Ascending aorta (tissue), 2 donors: ENCODE results near the gene ATP1B4. TPM values are rescaled to one million over a fixed set of nuclear protein-coding genes. Genes with fewer than 3 reads are reported as not detected.

Source experiments
- DNase-seq, 2 donors: peaks; one replicate each; pipeline ENCODE4 v3.0.0-alpha.2; 2019; ENCODE audit warnings: low spot score in 2 of 2
- H3K27ac ChIP-seq, 2 donors: fragments of 200-600 bp; sonication (generic); one replicate each; pipeline ENCODE4 v1.5.1; 2016 to 2017; ENCODE audit warnings: mild to moderate bottlenecking in 1 of 2
- H3K27me3 ChIP-seq: fragments of 200-600 bp; sonication (generic); one replicate; pipeline ENCODE4 v1.5.1; 2017
- H3K36me3 ChIP-seq, 2 donors: fragments of 200-600 bp; sonication (generic); one replicate each; pipeline ENCODE4 v1.5.1; 2016
- H3K4me1 ChIP-seq, 2 donors: fragments of 200-600 bp; sonication (generic); one replicate each; pipeline ENCODE4 v1.5.1; 2016 to 2017; ENCODE audit warnings: mild to moderate bottlenecking in 1 of 2
- H3K4me3 ChIP-seq, 2 donors: fragments of 200-600 bp; sonication (generic); one replicate each; pipeline ENCODE4 v1.5.1; 2016 to 2017; ENCODE audit warnings: mild to moderate bottlenecking in 1 of 2
- H3K9me3 ChIP-seq, 2 donors: fragments of 200-600 bp; sonication (generic); one replicate each; pipeline ENCODE4 v1.5.1; 2016
- intact Hi-C: fragments of 100-400 bp; cut with DNase I; formaldehyde crosslinking; loops from one replicate; pipeline ENCODE4 v1.15.1; 2023
- total RNA-seq: library from RNA; depleted of rRNA; stranded (reverse); fragments of >200 nt; gene quantifications from one replicate; pipeline ENCODE4 v1.1.0, GENCODE V29; 2016
- TF ChIP-seq, protein P1 (sequence below), 3 experiments: fragments of 200-600 bp in 2 of 3; fragments of 450-650 bp in 1 of 3; sonication (generic) in 2 of 3; IDR thresholded peaks; one replicate each; pipeline ENCODE4 v1.5.1; 2016 to 2019; ENCODE audit warnings: antibody characterized with exemption in 3 of 3, mild to moderate bottlenecking in 1 of 3, moderate library complexity in 1 of 3

ATP1B4 gene
- total RNA-seq = not detected

DNA sequence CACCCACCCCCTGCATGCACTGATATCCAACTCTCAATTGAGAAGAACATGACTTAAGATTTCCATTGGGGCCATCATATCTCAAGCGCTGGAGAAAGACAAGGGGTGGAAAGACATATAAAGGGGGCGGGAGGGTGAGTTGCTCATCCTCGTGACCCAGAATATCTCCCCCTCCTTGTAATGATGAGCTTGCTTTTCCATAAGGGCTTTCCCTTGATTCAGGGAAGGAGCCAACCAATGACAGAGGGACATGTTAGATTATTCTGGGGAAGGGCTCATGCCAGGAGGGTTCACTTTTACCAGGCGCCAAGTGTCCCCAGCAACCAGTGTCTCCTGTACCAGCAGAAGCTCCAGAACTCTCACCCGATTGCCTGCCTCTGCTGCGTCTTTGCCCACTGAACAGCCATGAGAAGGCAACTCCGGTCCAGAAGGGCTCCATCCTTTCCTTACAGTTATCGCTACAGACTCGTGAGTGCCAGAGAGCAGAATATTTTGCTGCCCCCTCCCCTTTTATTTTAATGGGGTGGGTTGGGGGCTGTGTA is at the start of gene ATP1B4:
Gene ATP1B4, plus strand, starts transcription at position 326 of the 542 bp plus-strand sequence. Its CDS starts 80 bp downstream, at position 406.
- TF ChIP-seq, protein P1, sequence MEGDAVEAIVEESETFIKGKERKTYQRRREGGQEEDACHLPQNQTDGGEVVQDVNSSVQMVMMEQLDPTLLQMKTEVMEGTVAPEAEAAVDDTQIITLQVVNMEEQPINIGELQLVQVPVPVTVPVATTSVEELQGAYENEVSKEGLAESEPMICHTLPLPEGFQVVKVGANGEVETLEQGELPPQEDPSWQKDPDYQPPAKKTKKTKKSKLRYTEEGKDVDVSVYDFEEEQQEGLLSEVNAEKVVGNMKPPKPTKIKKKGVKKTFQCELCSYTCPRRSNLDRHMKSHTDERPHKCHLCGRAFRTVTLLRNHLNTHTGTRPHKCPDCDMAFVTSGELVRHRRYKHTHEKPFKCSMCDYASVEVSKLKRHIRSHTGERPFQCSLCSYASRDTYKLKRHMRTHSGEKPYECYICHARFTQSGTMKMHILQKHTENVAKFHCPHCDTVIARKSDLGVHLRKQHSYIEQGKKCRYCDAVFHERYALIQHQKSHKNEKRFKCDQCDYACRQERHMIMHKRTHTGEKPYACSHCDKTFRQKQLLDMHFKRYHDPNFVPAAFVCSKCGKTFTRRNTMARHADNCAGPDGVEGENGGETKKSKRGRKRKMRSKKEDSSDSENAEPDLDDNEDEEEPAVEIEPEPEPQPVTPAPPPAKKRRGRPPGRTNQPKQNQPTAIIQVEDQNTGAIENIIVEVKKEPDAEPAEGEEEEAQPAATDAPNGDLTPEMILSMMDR (IDR thresholded peaks at IDR 0.05) = no peak
- Histone ChIP-seq H3K4me1 (no peaks in the 10 kb centered on the region), H3K4me3 (no peak within 1 kb of the TSS), H3K36me3 (no peaks in the 10 kb centered on the region), H3K27me3 (no peaks in the 10 kb centered on the region), H3K9me3 (no peaks in the 10 kb centered on the region), H3K27ac (no peak within 1 kb of the TSS)
- no peak for DNase-seq
- intact Hi-C loops = no loop called here

DNA sequence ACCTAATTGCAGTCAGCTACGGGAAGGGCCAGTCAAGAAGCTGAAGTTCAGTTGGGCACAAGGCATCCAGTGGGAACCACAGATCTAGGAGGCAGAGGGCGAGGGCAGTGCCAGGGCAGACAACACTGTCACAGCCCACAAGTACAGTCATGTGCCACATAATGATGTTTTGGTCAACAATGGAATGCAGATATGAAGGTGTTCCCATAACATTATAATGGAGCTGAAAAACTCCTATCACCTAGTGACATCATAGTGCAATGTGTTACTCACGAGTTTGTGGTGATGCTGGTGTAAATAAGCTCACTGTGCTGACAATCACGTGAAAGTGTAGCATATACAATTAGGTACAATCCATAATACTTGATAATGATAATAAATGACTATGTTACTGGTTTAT is 46.1 kb upstream of the ATP1B4 start:
- intact Hi-C loops = no loop called here
- DNase-seq = no peak
- Histone ChIP-seq H3K36me3 (no peaks in the 10 kb centered on the region), H3K4me1 (no peaks in the 10 kb centered on the region), H3K27ac (no peak overlapping the region), H3K4me3 (no peak overlapping the region), H3K9me3 (no peaks in the 10 kb centered on the region), H3K27me3 (peaks cover 4% of the 10 kb centered on the region)
- TF ChIP-seq, protein P1 (IDR thresholded peaks at IDR 0.05) = no peak

DNA sequence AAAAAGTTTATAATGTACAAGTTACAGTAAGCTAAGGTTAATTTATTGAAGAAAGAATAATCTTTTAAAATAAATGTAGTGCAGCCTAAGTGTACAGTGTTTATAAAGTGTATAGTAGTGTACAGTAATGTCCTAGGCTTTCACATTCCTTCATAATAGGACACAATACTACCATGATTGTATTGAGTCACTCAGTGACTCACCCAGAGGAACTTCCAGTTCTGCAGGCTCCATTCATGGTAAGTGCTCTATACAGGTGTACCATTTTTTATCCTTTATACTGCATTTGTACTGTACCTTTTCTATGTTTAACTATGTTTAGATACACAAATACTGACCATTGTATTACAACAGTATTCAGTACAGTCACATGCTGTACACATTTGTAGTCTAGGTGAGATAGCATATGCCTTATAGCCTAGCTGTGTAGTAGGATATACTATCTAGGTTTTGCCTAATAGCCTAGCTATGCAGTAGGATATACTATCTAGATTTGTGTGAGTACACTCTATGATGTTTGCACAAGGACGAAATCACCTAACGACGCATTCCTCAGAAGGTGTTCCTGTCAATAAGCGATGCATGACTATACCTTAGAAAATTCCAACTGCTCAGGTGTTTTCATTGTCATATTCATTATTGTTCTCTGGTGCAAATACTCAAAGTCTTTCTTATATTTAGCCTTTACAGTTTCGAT is 45.2 kb upstream of the ATP1B4 start:
- H3K27me3 ChIP-seq = no peaks in the 10 kb centered on the region
- no peaks in the 10 kb centered on the region for H3K36me3 ChIP-seq
- TF ChIP-seq, protein P1 (IDR thresholded peaks at IDR 0.05) = no peak

DNA sequence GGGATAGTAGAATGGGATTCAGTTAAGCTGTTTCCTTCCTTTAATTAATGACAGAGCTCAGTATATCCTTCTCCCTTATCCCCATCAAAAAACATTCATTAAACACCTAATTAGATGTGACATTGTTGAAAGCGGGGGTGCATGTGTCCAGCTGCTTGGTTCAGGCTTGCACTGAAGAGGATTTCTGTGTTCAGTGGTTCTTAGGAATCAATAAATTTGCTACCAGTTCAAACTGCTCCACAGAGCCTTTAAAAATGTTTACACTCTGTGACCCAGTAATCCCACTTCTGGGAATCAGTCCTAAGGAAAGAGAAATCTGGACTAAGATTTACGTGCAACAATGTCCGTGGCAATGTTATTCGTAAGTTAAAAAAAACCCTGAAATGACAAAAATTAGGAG is 43.5 kb upstream of the ATP1B4 start:
- intact Hi-C loops = no loop called here
- TF ChIP-seq, protein P1 (IDR thresholded peaks at IDR 0.05) = no peak
- Histone ChIP-seq H3K27me3 (no peaks in the 10 kb centered on the region), H3K9me3 (no peaks in the 10 kb centered on the region), H3K36me3 (no peaks in the 10 kb centered on the region), H3K4me3 (no peak overlapping the region), H3K27ac (no peak overlapping the region), H3K4me1 (no peaks in the 10 kb centered on the region)
- DNase-seq = no peak

More for the DNA sequence above, 45.2 kb upstream of the ATP1B4 start:
- Histone ChIP-seq H3K9me3 (no peaks in the 10 kb centered on the region), H3K4me3 (no peak overlapping the region), H3K4me1 (no peaks in the 10 kb centered on the region), H3K27ac (no peak overlapping the region)
- intact Hi-C loops = no loop called here
- no peak for DNase-seq

DNA sequence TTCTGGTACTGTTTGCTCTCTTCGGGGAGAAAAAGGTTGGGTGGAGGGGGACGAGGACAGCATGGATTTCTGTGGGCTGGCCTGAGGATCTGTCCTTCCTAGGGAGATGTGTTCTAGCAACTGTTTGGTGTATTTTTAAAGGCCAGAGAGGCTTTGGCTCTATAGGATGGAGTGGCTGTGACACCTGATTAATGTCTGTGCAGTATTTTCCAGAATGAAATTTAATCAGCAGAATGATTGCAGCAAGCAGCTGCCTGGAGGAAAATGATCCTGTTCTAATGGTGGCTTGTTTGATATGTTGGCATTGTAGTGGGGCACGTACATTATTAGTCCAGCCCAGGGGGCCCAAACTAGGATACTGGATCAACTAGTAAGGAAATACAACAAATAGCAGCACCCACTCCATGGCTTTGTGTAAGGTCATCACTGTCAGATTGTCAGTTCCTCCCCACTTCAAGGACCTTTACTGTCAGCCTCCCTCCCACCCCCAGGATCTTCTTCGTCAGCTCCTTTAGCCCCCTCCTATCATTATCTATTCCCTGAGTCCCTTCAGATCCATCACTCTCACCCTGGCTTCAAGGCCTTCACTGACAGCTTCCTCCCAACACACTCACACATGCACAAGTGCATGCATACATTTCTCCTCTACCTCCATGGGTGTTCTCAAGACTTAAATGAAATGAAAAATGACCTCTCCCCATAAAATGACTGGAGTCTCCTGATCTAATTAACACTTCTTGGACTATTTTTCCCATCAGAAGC is 40.2 kb upstream of the ATP1B4 start:
- Histone ChIP-seq H3K4me3 (no peak overlapping the region), H3K36me3 (no peaks in the 10 kb centered on the region), H3K27ac (no peak overlapping the region), H3K4me1 (no peaks in the 10 kb centered on the region), H3K9me3 (no peaks in the 10 kb centered on the region), H3K27me3 (no peaks in the 10 kb centered on the region)
- TF ChIP-seq, protein P1 (IDR thresholded peaks at IDR 0.05) = no peak
- DNase-seq = no peak
- intact Hi-C loops = no loop called here
